MV-4-11 (cell line): ENCODE results near the gene PSORS1C1.
A peak's percentile ranks its signal among the peaks of the same experiment; 100 is the strongest.

Experiments used
- DNase-seq: peaks from one replicate; lab custom pipeline; 2025; lab: John Stamatoyannopoulos, UW

PSORS1C1 gene

DNA sequence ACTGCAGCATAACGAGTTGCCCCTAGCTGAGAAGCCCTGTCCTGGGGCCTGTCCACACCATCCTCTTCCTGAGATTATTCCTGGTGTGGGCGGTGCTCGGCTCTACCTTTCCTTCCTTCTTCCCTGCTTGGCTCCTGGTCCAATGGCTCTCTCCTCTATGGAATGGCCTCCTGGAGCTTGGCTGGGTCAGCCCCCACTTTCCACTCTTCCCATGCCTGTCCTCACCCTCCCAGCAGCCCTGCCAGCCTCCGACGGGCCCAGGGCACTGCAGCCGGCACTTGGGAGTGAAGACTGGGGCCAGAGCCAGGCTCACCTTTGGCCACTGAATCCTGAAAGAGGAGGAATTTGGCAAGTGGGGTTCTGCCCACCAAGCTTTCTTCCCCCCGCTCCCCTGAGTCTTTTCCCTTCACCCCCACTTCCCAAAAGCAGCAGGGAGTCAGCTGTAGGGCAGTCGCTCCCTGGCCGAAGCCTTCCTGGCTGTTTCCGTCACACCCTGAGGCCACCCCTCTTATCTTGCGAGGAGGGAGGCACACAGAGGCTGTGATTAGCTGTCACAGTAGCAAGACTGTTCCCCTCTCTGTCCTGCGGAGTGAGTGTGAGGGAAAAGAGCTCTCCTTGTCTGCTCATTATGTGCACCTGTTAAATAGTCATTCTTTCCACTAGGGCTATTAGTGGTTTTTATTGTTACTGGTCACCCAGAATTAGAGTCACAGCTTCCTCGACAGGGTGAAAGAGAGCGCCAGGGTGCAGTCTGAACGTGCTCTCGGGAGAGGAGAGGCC is 12.0 kb downstream of the PSORS1C1 start:
- no peak for DNase-seq

DNA sequence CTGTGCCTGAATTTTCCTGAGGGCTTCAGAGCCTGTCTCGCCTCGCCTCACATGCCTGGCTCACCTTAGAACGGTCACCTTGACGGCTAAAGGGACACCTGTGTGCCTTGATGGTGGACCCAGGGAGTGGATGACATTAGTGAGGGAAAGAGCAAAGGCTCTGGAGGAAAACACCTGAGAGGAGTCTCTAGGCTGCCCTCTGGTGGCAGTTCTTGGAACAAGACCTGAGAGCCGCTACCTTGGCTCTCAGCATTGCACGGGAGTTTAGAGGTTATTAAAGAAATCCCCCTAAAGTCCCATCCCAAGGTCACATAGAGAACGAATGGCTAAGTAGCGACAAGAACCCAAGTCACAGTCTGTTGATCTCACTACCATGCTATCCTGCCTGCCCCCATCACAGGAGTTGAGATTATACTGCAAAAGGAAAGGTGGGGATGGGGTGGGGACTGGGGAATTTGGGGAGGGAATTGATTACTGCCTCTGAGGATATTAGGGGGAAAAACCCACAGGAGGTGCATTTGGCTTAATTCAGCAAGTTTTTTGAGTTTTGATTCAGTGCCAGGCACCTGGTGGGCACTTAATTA is 13.6 kb downstream of the PSORS1C1 start:
- no peak for DNase-seq

DNA sequence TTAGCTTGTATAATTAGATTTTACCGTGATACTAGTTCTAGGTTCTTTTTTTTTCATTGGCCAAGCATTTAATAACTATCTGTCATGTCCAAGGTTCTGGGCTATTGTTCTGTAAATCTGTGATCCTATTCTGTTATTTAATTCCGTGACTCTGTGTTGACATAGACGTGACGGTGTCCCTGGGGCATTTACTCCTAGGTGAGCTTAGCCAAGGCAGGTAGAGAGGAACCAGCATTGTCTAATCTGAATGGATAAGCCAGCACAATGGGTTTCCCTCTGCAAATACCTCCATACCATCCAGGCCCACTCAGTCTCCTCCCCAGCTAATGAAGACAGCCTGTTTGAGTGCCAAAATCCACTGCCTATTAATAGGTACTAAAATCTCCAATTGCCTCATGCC is 14.5 kb downstream of the PSORS1C1 start:
- DNase-seq = no peak

DNA sequence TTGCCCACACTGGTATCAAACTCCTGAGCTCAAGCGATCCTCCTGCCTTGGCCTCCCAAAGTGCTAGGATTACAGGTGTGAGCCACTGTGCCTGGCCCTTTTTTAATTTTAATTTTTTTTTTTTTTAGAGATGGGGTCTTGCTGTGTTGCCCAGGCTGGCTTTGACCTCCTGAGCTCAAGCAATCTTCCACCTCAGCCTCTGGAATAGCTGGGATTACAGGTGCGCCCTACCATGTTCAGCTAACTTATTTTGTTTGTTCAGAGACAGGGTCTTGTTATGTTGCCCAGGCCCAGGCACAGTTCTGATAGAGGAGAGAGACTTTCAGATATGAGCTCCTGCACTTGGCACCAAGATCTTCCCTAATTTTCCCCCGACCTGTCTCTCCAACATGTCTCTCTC is 16.2 kb downstream of the PSORS1C1 start:
- no peak for DNase-seq

DNA sequence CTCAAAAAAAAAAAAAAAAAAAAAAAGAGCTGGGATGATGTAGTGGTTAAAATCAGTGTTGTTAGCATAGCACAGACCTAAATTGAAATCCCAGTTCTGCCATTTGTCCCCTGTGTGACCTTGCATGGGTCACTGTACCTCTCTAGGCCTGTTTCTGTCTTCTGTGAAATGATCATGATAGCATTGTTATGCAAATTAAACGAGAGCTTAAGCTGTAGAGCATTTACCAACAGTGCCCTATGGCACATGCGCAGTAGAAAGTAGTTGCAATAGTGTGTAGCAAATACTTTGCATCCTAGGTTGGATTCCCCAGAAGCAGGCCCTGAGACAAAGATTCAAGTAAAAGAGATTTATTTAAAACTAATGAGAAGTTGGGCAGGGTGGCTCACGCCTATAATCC is 17.0 kb downstream of the PSORS1C1 start:
- DNase-seq = no peak

DNA sequence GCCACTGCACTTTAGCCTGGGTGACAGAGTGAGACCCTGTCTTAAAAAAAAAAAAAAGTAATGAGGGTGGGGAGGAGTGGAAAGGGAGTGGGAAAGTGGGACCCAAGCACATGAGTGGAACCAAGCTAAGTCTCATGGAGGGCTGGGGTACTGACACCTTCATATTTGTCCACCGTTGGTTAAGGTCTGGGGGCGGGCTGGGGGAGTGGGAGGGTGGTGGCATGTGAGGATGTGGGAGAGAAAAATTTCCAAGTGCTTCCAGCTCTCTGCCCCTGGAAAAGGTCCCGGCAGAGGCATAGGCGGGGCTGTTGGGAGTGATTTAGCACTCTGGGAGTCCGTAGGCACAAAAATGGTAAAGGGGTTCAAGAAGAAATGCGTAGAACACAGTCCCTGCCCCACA is 18.2 kb downstream of the PSORS1C1 start:
- no peak for DNase-seq

DNA sequence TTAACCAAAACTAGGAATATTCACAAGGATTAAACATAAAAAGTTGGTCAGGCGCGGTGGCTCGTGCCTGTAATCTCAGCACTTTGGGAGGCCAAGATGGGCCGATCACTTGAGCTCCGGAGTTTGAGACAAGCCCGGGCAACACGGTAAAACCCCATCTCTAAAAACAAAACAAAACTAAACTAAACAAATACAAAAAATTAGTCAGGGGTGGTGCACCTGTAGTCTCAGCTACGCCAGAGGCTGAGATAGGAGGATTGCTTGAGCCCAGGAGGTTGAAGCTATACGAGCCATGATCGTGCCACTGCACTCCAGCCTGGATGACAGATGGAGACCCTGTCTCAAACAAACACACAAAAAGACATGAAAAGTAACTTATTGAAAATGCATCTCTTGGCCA is 21.1 kb downstream of the PSORS1C1 start:
- DNase-seq = no peak

DNA sequence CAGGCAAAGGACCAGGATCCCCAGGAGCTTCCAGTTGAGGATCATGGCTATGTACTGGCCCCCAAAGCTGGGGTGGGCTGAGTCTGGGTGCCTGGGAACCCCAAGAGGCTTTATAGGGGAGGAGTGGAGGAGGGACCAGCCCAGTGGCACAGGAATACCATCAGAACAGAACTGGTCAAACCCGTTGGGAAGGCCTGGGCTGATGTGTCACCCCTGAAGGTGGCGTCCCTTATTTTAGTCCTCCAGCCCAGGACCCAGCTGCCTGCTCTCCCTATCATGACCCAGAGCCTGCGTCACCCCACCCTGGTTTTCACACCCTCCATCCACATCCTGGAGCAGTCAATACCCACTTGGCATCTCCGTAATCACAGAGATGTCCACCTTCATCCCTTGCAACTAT is 24.4 kb downstream of the PSORS1C1 start, which contains the start of gene PSORS1C2:
PSORS1C2 (minus strand) TSS at position 85 of the 400 bp plus-strand sequence; CDS start at position 45, 40 bp downstream.
- DNase-seq = no peak

DNA sequence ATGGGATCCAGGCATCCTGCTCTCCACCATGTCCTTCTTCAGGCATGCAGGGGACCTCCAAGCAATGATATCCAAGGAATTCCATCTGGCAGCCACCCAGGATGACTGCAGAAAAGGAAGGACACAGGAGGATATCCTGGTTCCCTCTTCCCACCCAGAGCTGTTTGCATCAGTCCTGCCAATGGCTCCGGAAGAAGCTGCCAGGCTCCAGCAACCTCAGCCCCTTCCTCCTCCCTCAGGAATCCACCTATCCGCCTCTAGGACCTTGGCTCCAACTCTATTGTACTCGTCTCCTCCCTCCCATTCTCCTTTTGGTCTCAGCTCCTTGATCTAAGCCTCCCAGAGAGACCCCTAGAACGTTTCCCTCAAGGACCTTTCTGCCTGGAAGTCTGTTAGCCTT is 25.0 kb downstream of the PSORS1C1 start:
- no peak for DNase-seq

DNA sequence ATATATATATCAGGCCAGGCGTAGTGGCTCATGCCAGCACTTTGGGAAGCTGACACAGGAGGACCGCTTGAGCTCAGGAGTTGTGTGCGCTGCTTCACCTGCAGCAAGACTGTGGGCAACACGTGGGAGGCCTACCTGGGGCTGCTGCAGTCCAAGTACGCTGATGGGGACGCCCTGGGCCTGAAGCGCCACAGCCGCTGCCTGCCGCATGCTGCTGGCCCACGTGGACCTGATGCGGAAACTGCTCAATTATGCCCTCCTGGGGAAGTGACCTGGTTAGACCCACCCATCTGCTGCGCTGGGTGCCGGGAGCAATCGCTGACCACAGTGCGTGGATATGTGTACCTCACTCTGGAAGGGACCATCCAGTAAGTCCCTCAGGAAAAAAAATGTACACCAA is 26.0 kb downstream of the PSORS1C1 start:
- DNase-seq = no peak

DNA sequence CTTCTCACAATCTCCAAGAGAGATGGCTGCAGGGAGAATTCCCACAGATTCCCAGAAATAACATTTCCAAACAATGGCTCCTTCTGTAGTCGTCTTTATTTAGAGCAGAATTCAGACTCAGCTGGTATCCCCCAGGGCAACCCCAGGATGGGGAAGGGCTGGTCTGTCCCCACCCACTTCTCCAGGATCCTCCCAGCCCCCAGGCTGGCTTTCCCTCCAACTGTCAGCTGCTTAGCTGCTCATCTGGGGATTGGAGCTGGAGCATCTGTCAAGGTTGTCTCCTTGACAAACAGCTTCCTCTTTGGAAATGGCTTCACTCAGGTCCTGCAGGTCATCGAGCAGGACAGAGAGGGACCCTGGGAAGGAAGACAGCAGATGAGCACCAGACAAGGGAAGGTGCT is 27.8 kb downstream of the PSORS1C1 start:
- DNase-seq = no peak

DNA sequence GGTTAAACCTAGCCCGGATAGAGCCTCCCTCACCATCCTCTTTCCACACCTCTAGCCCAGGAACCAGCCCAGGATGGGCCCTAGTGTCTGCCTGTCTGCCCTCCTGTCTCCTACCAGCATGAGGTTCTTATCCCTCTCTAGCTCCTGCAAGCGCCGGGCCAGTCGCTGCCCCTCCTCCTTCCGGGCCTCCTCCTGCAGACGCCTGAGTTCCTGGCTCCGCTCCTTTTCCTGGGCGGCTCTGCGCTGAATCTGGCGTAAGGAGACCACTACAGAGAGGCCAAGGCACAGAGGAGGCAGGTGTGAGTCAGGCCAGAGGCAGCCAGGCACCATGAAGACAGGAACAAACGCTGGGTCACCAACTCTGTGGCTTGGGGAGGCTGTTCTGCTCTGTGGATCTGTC is 28.5 kb downstream of the PSORS1C1 start:
- no peak for DNase-seq

DNA sequence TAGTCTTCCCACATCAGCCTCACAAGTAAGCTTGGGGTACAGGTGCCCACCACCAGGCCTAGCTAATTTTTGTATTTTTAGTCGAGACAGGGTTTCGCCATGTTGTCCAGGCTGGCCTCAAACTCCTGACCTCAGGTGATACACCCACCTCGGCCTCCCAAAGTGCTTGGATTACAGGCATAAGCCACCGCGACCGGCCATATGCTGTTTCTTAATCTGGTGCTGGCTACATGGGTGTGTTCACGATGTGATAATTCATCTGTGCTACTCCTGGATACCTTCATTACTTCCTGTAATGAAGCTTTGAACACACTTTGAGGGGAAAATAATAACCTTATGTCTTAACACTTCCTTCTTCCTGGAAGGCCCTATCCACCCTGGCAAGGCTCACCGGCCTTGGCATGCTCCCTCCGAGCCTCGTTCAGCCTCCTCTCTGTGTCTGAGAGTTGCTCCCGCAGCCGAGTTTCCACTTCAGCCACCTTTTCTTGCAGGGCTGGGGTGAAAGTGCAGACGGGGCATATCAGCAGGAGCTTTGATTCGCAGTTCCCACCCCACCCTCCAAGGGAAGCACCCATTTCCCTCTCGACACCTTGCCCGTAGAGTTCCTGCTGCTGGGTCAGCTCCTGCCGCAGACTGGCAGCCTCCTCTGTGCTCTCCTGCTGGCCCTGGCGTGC is 29.8 kb downstream of the PSORS1C1 start:
- DNase-seq = no peak

DNA sequence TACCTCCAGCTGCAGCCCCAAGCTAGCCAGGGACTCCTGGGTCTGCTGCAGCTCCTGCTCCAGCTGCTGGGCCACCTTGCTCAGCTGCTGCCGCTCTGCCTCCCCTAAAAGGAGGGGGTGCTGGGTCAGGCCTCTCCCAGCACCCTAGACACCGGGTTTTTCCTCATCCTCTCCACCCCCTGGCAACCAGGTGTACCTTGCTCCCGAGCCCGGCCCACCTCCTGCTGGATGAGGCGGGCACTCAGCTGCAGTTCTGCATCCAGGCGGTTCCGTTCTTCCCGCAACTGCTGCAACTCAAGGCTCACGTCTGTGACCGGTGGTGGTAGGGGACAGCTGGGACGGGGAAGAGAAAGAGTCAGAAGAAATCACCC is 30.4 kb downstream of the PSORS1C1 start:
- DNase-seq = no peak

DNA sequence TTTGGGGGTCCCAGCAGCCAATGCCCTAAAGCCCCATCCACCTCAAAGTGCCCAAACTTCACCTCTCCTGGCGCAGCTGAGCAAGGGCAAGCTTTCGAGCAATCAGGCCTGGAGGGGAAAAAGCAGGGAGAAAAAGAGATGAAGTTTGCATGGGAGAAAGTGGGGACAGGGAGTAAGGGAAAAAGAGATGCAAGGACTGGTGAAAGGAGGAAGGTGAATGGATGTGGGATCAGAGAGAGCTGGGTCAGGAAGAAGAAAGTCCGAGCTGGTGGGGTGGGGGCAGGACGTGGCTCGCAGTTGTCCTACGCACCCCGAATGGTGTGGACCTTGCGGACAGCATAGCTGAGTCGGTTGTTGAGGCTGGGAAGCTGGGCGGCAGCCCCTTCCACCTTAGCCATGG is 30.8 kb downstream of the PSORS1C1 start:
- DNase-seq = no peak

DNA sequence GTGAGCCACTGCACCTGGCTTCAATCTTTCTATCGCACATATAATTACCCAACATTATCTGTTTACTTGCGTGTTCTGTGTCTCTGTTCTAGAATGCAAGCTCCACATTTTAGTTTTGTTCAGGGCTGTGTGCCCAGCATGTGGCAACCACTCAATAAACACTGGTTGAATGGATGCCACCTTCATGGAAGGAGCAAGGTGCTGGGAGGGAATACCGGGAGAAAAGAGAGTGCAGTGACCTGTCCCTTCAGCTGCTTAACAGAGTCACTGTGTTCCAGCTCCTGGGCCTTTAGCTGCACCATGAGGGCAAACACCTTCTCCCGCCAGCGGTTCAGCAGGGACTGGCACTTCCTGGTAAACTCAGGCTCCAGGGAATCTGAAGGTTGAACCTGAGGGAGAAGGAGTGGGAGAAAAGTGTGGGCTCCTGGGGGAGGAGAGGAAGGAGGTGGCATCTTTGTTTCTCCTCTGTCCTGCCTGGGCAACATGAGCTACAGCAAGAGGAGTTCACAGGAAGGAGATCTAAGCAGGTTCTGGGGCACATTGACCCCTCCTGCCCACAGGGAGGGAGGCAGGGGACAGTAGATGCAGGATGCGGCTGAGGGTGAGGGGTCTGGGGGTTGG is 35.3 kb downstream of the PSORS1C1 start:
- DNase-seq = no peak

DNA sequence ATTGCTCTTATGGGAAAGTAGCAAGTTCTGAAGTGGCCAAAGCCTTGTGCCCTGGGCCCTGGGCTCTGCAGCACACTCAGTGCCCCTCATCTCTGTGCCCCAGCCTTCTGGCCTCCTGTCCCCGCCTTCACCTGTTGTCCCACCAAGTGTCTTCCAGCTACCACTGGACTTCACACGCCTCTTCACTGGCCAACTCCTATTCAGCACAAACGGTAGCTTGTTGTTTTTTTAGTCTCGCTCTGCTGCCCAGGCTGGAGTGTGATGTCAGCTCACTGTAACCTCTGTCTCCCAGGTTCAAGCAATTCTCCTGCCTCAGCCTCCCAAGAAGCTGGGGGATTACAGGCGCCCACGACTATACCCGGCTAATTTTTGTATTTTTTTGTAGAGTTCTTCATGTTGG is 38.2 kb downstream of the PSORS1C1 start:
- no peak for DNase-seq

DNA sequence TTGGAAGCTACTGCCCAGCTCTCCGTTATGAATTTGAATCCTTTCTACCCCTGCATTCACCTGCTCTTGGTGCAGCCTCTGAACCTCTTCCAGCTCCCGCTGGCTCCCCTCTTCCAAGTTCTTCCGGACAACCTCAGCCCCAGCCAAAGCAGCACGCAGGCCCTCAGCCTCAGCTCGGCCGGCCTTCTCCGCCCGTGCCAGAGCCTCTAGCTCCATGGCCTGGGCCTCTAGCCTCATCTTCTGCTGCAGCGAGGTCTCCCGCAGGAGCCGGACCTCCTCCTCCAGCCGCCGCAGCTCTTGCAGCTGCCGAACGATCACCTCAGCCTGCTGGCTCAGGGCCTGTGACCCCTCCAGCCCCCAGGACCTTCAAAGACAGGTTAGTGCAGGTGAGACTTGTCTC is 39.8 kb downstream of the PSORS1C1 start:
- DNase-seq = no peak

DNA sequence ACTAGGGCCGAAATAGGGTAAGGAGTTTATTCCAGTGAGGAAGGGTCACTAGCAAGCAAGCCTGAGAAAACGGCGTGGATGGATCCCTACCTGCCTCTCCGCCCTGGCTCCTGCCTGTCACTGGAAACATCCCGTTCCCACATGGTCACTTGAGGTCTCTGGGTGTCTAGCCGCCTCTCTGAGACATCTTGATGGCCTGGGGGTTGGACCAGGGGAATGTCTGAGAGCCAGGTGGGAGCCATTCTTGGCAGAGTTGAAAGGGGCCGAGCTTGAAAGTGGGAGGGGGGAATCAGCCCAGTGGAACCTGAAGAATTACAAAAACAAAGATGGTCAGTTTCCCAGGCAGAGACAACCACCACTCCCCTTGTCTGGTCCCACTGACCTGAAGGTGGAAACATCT is 42.0 kb downstream of the PSORS1C1 start:
- DNase-seq = no peak

DNA sequence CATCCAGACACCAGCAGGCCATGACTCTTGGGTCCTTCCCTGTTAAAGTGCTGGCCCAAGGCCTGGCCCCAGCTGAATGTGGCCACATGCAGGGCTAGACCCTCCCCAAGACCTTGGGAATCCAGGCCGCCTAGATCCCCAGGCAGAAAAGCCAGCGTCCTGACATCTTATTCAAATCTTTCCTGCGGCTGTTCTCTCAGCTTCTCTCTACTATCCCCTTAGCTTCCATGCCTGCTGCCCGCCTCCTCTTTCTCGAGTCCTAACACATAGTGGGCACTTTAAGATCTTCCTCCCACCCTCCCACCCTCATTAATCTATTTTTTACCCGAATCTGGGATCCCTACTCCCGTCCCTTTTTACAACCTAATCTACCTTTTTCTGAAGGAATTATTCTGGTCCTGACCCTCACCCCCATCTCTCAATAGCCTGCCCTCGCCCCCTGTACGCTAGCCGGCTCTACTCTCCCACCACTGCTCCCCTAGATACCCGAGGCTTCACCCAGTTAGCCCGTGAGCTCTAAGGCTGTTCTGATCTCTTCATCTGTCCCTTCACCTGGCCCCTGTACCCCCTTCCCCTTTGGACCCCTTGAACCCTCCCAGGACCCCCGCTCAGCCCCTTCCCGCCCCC is 43.0 kb downstream of the PSORS1C1 start, which contains the start of gene CCHCR1:
CCHCR1 (minus strand) TSS at position 290 of the 627 bp plus-strand sequence; CDS start at position 88, 202 bp downstream.
- no peak for DNase-seq

DNA sequence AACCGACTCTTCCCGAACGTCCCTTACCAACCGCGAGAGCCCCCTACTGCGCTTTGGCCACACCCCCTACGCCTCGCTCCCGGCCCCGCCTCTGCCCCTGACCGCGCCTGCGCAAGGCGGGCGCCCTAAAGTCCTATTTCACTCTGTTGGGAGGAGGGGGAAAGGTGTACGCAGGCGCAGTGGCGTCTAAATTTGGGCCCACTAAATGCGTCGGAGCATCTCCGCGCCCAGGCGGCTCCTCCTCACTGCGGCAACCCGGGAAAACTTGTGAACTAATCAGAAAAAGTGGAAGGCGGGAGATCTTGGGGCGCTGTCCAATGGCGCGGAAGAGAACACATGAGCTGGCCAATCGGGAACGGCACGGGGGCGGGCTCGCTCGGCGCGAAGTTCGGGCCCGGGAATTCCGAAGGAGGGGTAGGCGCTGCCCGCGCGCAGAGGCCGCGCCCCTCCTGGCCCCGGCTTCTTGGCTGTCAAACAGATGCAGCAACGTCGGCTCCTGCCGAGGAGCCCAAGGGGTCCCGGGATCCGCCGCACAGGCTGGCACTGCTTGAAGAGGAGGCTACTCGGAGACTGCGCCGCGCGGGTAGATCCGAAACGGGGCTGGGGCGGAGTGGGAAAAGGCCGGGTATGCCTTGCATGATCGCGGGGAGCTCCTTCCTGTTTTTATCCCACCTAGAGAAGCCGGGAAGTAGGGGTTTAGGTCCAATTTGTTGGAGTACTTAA is 43.7 kb downstream of the PSORS1C1 start, which contains the start of gene TCF19:
TCF19 (plus strand) TSS at position 450 of the 723 bp plus-strand sequence. CDS start 881 bp downstream, outside the sequence.
- DNase-seq = peak; percentile 98
